ENCODE measurements around the gene LYPD6B. TPM values are rescaled to one million over a fixed set of nuclear protein-coding genes. Genes with fewer than 3 reads are reported as not detected.

LYPD6B gene
- total and polyA plus RNA-seq, 10 of the 15 experiments (the other 5 are each of a cell fraction or from before 2014, with no cell fraction given) = 1.0 to 6.6 (median 4.0) TPM

GRCh38 chr2:149040451-149040850, 2.0 kb downstream of the LYPD6B start (continued):
- TF ChIP-seq ZZZ3 (IDR thresholded peaks at IDR 0.05; ENCODE audit: control insufficient read depth, insufficient read length, low read depth) = no peak
- no peak for TF ChIP-seq E2F8 (IDR thresholded peaks at IDR 0.05; ENCODE audit: low read depth, partially characterized antibody)
- TF ChIP-seq FOS (IDR thresholded peaks at IDR 0.05; ENCODE audit: borderline replicate concordance, extremely low read depth, insufficient read length) = no peak
- no peak for TF ChIP-seq FOXM1 (IDR thresholded peaks at IDR 0.05; ENCODE audit: low read depth, low read length)
- TF ChIP-seq CHD1 (IDR thresholded peaks at IDR 0.05; ENCODE audit: low read depth, low read length) = no peak
- TF ChIP-seq, protein P1, sequence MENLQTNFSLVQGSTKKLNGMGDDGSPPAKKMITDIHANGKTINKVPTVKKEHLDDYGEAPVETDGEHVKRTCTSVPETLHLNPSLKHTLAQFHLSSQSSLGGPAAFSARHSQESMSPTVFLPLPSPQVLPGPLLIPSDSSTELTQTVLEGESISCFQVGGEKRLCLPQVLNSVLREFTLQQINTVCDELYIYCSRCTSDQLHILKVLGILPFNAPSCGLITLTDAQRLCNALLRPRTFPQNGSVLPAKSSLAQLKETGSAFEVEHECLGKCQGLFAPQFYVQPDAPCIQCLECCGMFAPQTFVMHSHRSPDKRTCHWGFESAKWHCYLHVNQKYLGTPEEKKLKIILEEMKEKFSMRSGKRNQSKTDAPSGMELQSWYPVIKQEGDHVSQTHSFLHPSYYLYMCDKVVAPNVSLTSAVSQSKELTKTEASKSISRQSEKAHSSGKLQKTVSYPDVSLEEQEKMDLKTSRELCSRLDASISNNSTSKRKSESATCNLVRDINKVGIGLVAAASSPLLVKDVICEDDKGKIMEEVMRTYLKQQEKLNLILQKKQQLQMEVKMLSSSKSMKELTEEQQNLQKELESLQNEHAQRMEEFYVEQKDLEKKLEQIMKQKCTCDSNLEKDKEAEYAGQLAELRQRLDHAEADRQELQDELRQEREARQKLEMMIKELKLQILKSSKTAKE (IDR thresholded peaks at IDR 0.05; ENCODE audit: low read depth, poor library complexity, severe bottlenecking) = no peak
- TF ChIP-seq NBN (IDR thresholded peaks at IDR 0.05) = no peak
- no peak for TF ChIP-seq JUND (IDR thresholded peaks at IDR 0.05; ENCODE audit: low read depth, low read length)
- TF ChIP-seq ELK1 (IDR thresholded peaks at IDR 0.05; ENCODE audit: low read depth, low read length) = no peak
- TF ChIP-seq NR2C1 (IDR thresholded peaks at IDR 0.05) = no peak
- TF ChIP-seq BCL3 (IDR thresholded peaks at IDR 0.05; ENCODE audit: borderline replicate concordance, insufficient read depth, low read depth, low read length, poor library complexity, severe bottlenecking) = no peak
- TF ChIP-seq EED (IDR thresholded peaks at IDR 0.05; ENCODE audit: low read depth) = no peak
- TF ChIP-seq LARP7 (IDR thresholded peaks at IDR 0.05) = no peak
- no peak for TF ChIP-seq GATAD2B (conservative IDR thresholded peaks at IDR 0.05; ENCODE audit: low read depth)
- TF ChIP-seq BHLHE40 (IDR thresholded peaks at IDR 0.05; ENCODE audit: borderline replicate concordance in 1 of 2, low read depth in 2 of 2, low read length in 1 of 2) = peak in 1 of 2 experiments; percentile 31; a peak in 1 of 4 replicates
- TF ChIP-seq SIX5 (IDR thresholded peaks at IDR 0.05; ENCODE audit: low read depth, low read length, severe bottlenecking) = no peak
- no peak for TF ChIP-seq DPF2 (IDR thresholded peaks at IDR 0.05)
- TF ChIP-seq SMARCA5 (IDR thresholded peaks at IDR 0.05) = 0 out of 2 replicates have a peak, but pooled peaks have one; percentile 56
- TF ChIP-seq POLR2AphosphoS5 (IDR thresholded peaks at IDR 0.05; ENCODE audit: low read length) = no peak
- TF ChIP-seq RAD51 (IDR thresholded peaks at IDR 0.05) = peak; percentile 27; the same call in 1 of the 2 replicates
- TF ChIP-seq ZBTB33 (IDR thresholded peaks at IDR 0.05) = no peak
- no peak for TF ChIP-seq IKZF1 (conservative IDR thresholded peaks at IDR 0.05)
- TF ChIP-seq NR2F1 (conservative IDR thresholded peaks at IDR 0.05) = no peak
